Vagina (tissue), 2 donors: ENCODE measurements around the gene MESP2.

Source experiments
- CTCF ChIP-seq, 3 experiments: fragments of 450-650 bp in 2 of 3; fragments of 200-600 bp in 1 of 3; sonication (generic) in 1 of 3; IDR thresholded peaks; one replicate each; pipeline ENCODE4 v1.5.1; 2017 to 2019; ENCODE audit warnings: antibody characterized with exemption in 3 of 3, mild to moderate bottlenecking in 2 of 3, moderate library complexity in 2 of 3
- POLR2A ChIP-seq, 2 donors: fragments of 450-650 bp; IDR thresholded peaks; one replicate each; pipeline ENCODE4 v1.6.1; 2017; ENCODE audit warnings: antibody characterized with exemption in 2 of 2, mild to moderate bottlenecking in 2 of 2, moderate library complexity in 2 of 2

- TF ChIP-seq CTCF (IDR thresholded peaks at IDR 0.05) (no peak), POLR2A (IDR thresholded peaks at IDR 0.05) (no peak)
Observed at GRCh38 chr15:89824607-89824867, 48.4 kb downstream of the MESP2 start.
